Ramos (cell line): Measurements from ENCODE around the gene CSE1L.

Source experiments
- in situ Hi-C: fragments of 300-500 bp; cut with MboI; formaldehyde crosslinking; loops from one replicate; pipeline ENCODE4 v1.14.3; 2022; ENCODE audit warnings: low sequenced_read_pairs; ENCODE audit not compliant: unreplicated experiment

CSE1L gene

GRCh38 chr20:49115564-49115963, 69.5 kb downstream of the CSE1L start:
- in situ Hi-C loops: no loop called here

- in situ Hi-C loops: no loop called here
Observed at GRCh38 chr20:49118307-49118706, 72.2 kb downstream of the CSE1L start.

GRCh38 chr20:49119988-49120387, 73.9 kb downstream of the CSE1L start:
- in situ Hi-C loops: no loop called here

GRCh38 chr20:49122920-49123319, 76.8 kb downstream of the CSE1L start:
- in situ Hi-C loops: no loop called here

GRCh38 chr20:49123982-49124381, 77.9 kb downstream of the CSE1L start:
- in situ Hi-C loops: no loop called here

GRCh38 chr20:49132995-49133478, 86.9 kb downstream of the CSE1L start:
- in situ Hi-C loops: loop anchor here (5.0 kb wide), 1 partner anchor 79 kb away; no protein-coding TSS in a partner anchor

- in situ Hi-C loops: loop anchor here (5.0 kb wide), 1 partner anchor 79 kb away; no protein-coding TSS in a partner anchor
Observed at GRCh38 chr20:49133571-49133970, 87.5 kb downstream of the CSE1L start.

GRCh38 chr20:49134797-49135196, 88.7 kb downstream of the CSE1L start:
- in situ Hi-C loops: loop anchor here (5.0 kb wide), 1 partner anchor 78 kb away; no protein-coding TSS in a partner anchor

GRCh38 chr20:49136817-49137571, 90.9 kb downstream of the CSE1L start:
- in situ Hi-C loops: no loop called here

GRCh38 chr20:49138431-49138830, 92.3 kb downstream of the CSE1L start:
- in situ Hi-C loops: no loop called here

GRCh38 chr20:49140411-49140810, 94.3 kb downstream of the CSE1L start:
- in situ Hi-C loops: no loop called here

GRCh38 chr20:49140834-49141233, 94.7 kb downstream of the CSE1L start:
- in situ Hi-C loops: no loop called here
